SJSA1 (cell line): ENCODE data around the gene BABAM2. TPM values are rescaled to one million over a fixed set of nuclear protein-coding genes. Genes with fewer than 3 reads are reported as not detected.

Experiments used
- DNase-seq, 2 experiments: peaks; one replicate each; pipeline ENCODE4 v3.0.0-alpha.2; 2015 to 2020; ENCODE audit warnings: low spot score in 2 of 2, low read depth in 1 of 2
- H3K27ac ChIP-seq: fragments of 250-450 bp; sonication (Bioruptor Pico); 2 replicates; pipeline ENCODE4 v1.5.1; 2020; ENCODE audit warnings: mild to moderate bottlenecking, moderate library complexity
- H3K27me3 ChIP-seq: fragments of 250-450 bp; sonication (Bioruptor Pico); replicated peaks from 2 replicates; pipeline ENCODE4 v1.5.1; 2020; ENCODE audit warnings: mild to moderate bottlenecking, moderate library complexity
- H3K36me3 ChIP-seq: fragments of 250-450 bp; sonication (Bioruptor Pico); 2 replicates; pipeline ENCODE4 v1.5.1; 2020; ENCODE audit warnings: mild to moderate bottlenecking
- H3K4me1 ChIP-seq: fragments of 250-450 bp; sonication (Bioruptor Pico); replicated peaks from 2 replicates; pipeline ENCODE4 v1.6.1; 2021; ENCODE audit warnings: mild to moderate bottlenecking
- H3K4me3 ChIP-seq: fragments of 250-450 bp; sonication (Bioruptor Pico); 2 replicates; pipeline ENCODE4 v1.5.1; 2020; ENCODE audit warnings: mild to moderate bottlenecking
- H3K9me3 ChIP-seq: fragments of 250-450 bp; sonication (Bioruptor Pico); replicated peaks from 2 replicates; pipeline ENCODE4 v1.5.1; 2020; ENCODE audit warnings: mild to moderate bottlenecking
- total RNA-seq: library from RNA; depleted of rRNA; stranded (reverse); fragments of >200 nt; shearing (Covaris generic); gene quantifications from 2 replicates; pipeline ENCODE4 v1.2.3, GENCODE V29; 2014

The BABAM2 gene
- total RNA-seq, 1 experiment from 2014 or later = 24.6 TPM

DNA sequence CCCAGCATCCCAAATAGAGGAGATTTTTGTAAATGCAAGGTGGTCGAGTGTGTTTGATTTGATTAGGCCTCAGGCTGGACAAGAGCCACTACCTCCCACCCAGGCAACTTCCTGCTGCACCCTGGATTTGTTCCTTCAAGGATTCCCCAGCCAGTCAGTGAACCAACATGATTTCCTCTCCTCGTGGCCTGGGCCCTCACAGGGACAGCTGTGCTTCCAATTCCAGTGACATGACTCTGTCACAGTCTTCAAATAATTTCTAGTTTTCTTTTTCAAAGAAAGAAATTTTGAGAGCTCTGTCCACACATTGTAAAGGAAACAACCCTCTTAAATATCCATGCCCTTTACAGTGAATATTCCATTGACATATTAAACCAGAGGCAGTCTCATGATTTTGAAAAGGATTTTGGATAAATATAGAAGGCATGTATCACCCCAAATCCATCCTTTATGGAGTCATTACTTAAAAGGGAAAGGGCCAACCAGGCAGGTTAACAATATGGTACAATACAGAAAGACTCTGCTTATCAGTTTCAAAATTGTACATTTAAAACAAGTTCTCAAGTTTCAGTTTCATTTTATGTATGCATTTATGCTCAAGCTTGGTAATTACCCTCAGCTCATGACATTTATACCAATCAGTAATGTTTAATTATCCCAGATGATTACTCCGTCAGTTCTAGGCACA lies 380.8 kb downstream of the BABAM2 start:
- Histone ChIP-seq H3K36me3 (no peaks in the 10 kb centered on the region), H3K27ac (no peak overlapping the region), H3K9me3 (no peaks in the 10 kb centered on the region), H3K4me3 (no peak overlapping the region), H3K27me3 (no peaks in the 10 kb centered on the region), H3K4me1 (peaks cover 54% of the 10 kb centered on the region)
- DNase-seq = peak in 1 of 2 experiments; percentile 19

GRCh38 chr2:28271919-28272250 lies 381.4 kb downstream of the BABAM2 start:
- no peak overlapping the region for H3K4me3 ChIP-seq

DNA sequence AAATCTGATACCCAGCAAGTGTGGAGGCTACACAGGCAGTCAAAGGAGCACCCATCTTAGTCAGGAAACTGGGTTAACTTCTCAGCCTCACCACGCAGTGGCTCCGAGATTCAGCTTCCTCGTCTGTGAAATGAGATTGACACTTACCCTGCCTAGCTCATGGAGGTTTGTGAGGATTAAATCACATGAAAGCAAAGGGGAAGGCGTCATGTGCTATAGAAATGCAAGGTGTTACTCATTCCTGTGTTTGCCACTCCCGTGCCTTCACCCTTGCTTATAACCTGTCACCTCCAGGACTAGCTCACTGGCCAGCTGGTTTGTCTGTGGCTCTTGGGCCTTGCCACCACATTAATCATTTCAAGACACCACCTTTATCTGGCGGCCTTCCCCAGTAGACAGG lies 383.2 kb downstream of the BABAM2 start:
- peaks cover 60% of the 10 kb centered on the region for H3K4me1 ChIP-seq
- DNase-seq = peak in 1 of 2 experiments; percentile 25
- H3K9me3 ChIP-seq = no peaks in the 10 kb centered on the region
- no peaks in the 10 kb centered on the region for H3K36me3 ChIP-seq
- no peak overlapping the region for H3K27ac ChIP-seq
- H3K27me3 ChIP-seq = no peaks in the 10 kb centered on the region
- H3K4me3 ChIP-seq = no peak overlapping the region

More at GRCh38 chr2:28271919-28272250, 381.4 kb downstream of the BABAM2 start:
- peaks cover 59% of the 10 kb centered on the region for H3K4me1 ChIP-seq
- no peaks in the 10 kb centered on the region for H3K9me3 ChIP-seq
- H3K36me3 ChIP-seq = no peaks in the 10 kb centered on the region
- no peaks in the 10 kb centered on the region for H3K27me3 ChIP-seq
- DNase-seq = peak in 1 of 2 experiments; percentile 2
- H3K27ac ChIP-seq = no peak overlapping the region

GRCh38 chr2:28274911-28275685 lies 384.6 kb downstream of the BABAM2 start:
- no peaks in the 10 kb centered on the region for H3K36me3 ChIP-seq
- no peaks in the 10 kb centered on the region for H3K27me3 ChIP-seq
- no peak overlapping the region for H3K4me3 ChIP-seq
- peak overlapping the region; percentile 87 for H3K27ac ChIP-seq
- DNase-seq = peak; percentile 85 to 88
- peaks cover 52% of the 10 kb centered on the region for H3K4me1 ChIP-seq
- no peaks in the 10 kb centered on the region for H3K9me3 ChIP-seq

DNA sequence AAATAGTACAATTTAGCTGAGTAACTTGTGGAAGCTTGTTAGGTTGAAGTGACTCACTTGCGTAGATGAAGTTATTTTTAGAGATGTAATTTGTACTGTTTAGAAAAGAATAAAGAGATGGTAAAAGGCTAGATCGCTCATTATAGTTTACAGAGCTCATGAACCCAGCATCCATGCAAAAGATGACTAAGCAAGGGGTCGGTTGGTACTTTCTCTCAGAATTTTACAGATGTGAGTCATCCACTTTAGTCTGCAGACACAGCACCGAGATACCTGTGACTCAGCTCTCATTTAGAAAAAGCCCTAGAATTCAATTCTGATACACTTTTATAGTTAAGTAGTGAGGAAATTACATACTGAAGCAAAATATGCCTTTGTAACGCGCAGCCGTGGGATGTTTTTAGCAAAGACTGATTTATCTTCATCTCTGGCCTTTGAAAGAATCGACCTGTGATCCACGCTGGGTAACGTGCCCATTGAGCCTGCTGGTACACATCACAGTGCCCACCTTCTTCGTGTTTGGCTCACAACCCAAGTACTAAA lies 385.6 kb downstream of the BABAM2 start:
- H3K4me1 ChIP-seq = peaks cover 45% of the 10 kb centered on the region
- H3K36me3 ChIP-seq = no peaks in the 10 kb centered on the region
- H3K27me3 ChIP-seq = no peaks in the 10 kb centered on the region
- H3K27ac ChIP-seq = peak overlapping the region; percentile 87
- peak; percentile 80 to 96 for DNase-seq
- no peaks in the 10 kb centered on the region for H3K9me3 ChIP-seq
- no peak overlapping the region for H3K4me3 ChIP-seq

GRCh38 chr2:28276807-28277206 lies 386.3 kb downstream of the BABAM2 start:
- H3K36me3 ChIP-seq = no peaks in the 10 kb centered on the region
- H3K9me3 ChIP-seq = no peaks in the 10 kb centered on the region
- peak overlapping the region; percentile 81 for H3K27ac ChIP-seq
- H3K4me3 ChIP-seq = no peak overlapping the region
- no peak for DNase-seq
- no peaks in the 10 kb centered on the region for H3K27me3 ChIP-seq
- peaks cover 39% of the 10 kb centered on the region for H3K4me1 ChIP-seq

DNA sequence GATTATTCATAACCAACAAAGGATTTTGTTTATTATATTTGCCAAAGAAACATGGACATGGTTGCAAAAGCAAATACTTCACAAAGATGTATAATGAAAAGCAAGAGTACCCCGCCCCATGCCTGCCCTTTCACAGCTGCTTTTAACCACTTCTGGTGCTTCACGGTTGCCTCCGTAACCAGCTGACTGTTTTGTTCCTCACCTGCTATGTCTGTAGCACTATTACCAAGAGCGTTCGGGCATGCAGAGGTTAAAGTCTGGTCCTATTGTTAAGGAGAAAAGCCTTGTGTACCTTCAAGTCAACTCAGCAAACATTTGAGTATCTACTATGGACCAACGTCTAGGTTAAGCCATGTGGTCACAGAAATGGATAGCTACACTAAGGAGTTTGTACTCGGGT lies 386.9 kb downstream of the BABAM2 start:
- Histone ChIP-seq H3K9me3 (no peaks in the 10 kb centered on the region), H3K4me3 (no peak overlapping the region), H3K36me3 (no peaks in the 10 kb centered on the region), H3K4me1 (peaks cover 34% of the 10 kb centered on the region), H3K27ac (no peak overlapping the region), H3K27me3 (no peaks in the 10 kb centered on the region)
- DNase-seq = no peak

DNA sequence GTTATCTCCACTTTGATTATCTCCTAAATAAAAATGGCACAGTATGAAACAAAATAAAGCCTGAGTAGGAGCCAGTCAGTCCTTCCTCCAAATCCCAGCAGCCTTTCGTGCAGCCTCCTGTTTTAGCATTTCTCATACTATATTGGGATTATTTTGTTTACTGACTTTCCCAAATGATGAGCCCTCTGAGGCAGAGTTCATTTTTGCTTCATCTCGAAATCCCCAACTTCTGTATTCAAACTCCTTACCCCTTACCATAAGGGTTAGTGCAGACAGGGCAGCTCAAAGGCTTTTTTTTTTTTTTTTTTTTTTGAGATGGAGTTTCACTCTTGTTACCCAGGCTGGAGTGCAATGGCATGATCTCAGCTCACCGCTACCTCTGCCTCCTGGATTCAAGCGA lies 388.8 kb downstream of the BABAM2 start:
- peaks cover 30% of the 10 kb centered on the region for H3K4me1 ChIP-seq
- no peak for DNase-seq
- H3K27ac ChIP-seq = no peak overlapping the region

GRCh38 chr2:28280619-28281018 lies 390.1 kb downstream of the BABAM2 start:
- Histone ChIP-seq H3K9me3 (no peaks in the 10 kb centered on the region), H3K27me3 (no peaks in the 10 kb centered on the region), H3K4me1 (peaks cover 18% of the 10 kb centered on the region), H3K27ac (no peak overlapping the region), H3K4me3 (no peak overlapping the region), H3K36me3 (no peaks in the 10 kb centered on the region)
- DNase-seq = peak in 1 of 2 experiments; percentile 11

More for the DNA sequence above, 388.8 kb downstream of the BABAM2 start:
- Histone ChIP-seq H3K36me3 (no peaks in the 10 kb centered on the region), H3K9me3 (no peaks in the 10 kb centered on the region), H3K27me3 (no peaks in the 10 kb centered on the region), H3K4me3 (no peak overlapping the region)

DNA sequence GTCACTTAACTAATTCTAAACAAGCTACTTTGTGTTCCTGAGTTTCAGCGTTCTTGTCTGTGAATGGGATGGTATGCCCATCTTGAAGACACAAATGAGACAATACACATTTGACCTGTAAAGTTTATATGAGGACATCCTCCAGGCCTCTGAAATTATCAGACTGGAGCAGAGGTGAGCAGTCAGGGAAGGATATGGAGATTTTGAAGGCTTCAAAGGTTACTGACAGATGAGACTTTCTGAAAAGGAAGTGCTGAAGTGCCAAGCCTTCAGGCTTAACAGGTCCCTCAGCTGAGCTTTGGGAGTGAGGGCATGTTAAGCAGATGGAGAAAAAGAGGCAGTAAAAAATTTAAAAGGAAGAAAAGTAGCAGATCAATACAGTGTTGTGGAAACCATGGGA lies 391.2 kb downstream of the BABAM2 start:
- H3K27ac ChIP-seq = no peak overlapping the region
- no peaks in the 10 kb centered on the region for H3K36me3 ChIP-seq
- peak in 1 of 2 experiments; percentile 4 for DNase-seq
- H3K4me1 ChIP-seq = peaks cover 15% of the 10 kb centered on the region
- no peaks in the 10 kb centered on the region for H3K9me3 ChIP-seq
- H3K27me3 ChIP-seq = no peaks in the 10 kb centered on the region
- H3K4me3 ChIP-seq = no peak overlapping the region

DNA sequence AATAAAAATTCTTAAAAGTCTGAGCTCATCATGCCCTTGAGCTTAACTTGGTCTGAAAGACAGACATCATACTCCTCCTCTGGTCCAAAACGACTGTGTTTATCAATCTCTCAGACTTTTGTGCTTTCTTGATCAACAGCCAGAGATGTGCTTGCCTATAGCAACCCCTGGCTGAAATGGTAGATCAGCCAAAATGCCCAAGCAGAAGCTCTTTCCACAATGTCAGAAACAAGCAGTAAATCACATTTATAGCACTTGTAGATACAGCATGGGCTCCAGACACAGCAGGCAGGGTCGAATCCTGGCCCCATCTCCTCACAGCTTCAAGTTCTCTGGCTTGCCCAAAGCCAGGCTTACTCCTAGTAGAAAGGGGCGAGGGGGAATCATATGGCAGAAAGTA lies 391.7 kb downstream of the BABAM2 start:
- Histone ChIP-seq H3K9me3 (no peaks in the 10 kb centered on the region), H3K4me1 (peaks cover 15% of the 10 kb centered on the region), H3K4me3 (no peak overlapping the region), H3K27me3 (no peaks in the 10 kb centered on the region), H3K27ac (no peak overlapping the region), H3K36me3 (no peaks in the 10 kb centered on the region)
- DNase-seq = peak in 1 of 2 experiments; percentile 7

- no peaks in the 10 kb centered on the region for H3K27me3 ChIP-seq
- no peak overlapping the region for H3K27ac ChIP-seq
- no peaks in the 10 kb centered on the region for H3K9me3 ChIP-seq
- peaks cover 15% of the 10 kb centered on the region for H3K4me1 ChIP-seq
- no peak for DNase-seq
- H3K36me3 ChIP-seq = no peaks in the 10 kb centered on the region
- H3K4me3 ChIP-seq = no peak overlapping the region
These were observed 392.5 kb downstream of the BABAM2 start for GRCh38 chr2:28282861-28283646.

GRCh38 chr2:28283861-28284260 lies 393.3 kb downstream of the BABAM2 start:
- Histone ChIP-seq H3K4me3 (no peak overlapping the region), H3K36me3 (no peaks in the 10 kb centered on the region), H3K4me1 (peaks cover 15% of the 10 kb centered on the region), H3K27me3 (no peaks in the 10 kb centered on the region), H3K27ac (no peak overlapping the region), H3K9me3 (no peaks in the 10 kb centered on the region)
- DNase-seq = no peak
